GM12892 (cell line): ENCODE data around the gene FABP3.
"Not testable (repeated sequence)": the region's sequence is repeated elsewhere in the genome, so short reads cannot be mapped to it uniquely, and the experiment has no call there.

Experiments
- POLR2A ChIP-seq: IDR thresholded peaks from 2 replicates; pipeline ENCODE4 v1.6.1; 2011; ENCODE audit warnings: low read depth, low read length, control low read depth
- POLR2AphosphoS5 ChIP-seq: IDR thresholded peaks from 2 replicates; pipeline ENCODE4 v1.6.1; 2011; ENCODE audit warnings: low read depth, low read length, control low read depth

DNA sequence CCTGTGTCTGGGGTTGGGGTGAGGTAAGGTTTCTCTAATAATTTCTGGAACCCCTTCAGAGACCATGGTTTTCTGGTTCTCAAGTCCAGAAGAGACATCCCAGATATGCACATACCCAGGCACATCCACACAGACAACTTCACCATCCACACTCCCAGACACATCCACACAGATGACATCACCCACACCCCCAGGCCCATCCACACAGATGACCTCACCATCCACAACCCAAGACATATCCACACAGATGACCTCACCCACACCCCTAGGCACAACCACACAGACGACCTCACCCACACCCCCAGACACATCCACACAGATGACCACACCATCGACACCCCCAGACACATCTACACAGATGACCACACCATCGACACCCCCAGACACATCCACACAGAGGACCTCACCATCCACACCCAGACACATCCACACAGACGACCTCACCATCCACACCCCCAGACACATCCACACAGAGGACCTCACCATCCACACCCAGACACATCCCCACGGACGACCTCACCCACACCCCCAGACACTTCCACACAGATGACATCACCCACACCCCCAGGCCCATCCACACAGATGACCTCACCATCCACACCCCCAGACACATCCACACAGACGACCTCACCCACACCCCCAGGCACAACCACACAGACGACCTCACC lies 13.8 kb upstream of the FABP3 start:
- TF ChIP-seq POLR2A, POLR2AphosphoS5: not testable (repeated sequence)
